ENCODE measurements around the gene C17orf67.

Gene C17orf67, protein sequence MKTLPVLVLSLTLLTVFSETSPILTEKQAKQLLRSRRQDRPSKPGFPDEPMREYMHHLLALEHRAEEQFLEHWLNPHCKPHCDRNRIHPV

DNA sequence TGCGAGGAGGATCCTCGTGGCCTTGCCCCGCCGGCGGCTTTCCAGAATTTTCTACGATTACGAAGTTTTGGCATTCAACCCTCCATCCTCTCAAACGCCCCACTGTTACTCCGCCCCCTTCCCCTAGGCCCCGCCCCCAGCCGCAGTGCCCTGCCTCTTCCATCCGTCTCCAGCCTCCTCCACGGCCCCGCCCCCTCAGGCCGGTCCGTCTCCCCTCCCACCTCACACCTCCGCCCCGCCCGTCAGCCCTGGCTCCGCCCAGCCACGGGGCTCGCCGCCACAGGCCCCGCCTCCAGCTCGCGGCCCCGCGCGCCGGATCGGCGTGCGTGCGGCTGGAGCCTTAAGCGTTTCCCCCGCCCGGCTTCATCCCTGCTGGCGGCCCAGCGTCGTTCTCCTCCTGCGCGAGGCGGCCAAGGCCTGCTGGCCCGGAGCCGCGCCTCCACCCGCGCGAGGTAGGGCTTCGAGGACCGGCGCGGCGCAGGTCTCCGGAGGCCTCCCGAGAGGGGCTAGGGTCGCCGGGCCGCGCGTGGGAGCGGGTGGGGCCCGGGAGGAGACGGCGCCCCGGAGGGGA lies at the start of gene C17orf67, which contains the start of gene DGKE:
TSS of gene C17orf67 (minus strand) at position 112 of the 571 bp plus-strand sequence. CDS start 18,110 bp downstream, outside the sequence.
TSS of gene DGKE (plus strand) at position 343 of the 571 bp plus-strand sequence. CDS start 645 bp downstream, outside the sequence.
- H3K27ac ChIP-seq = peak within 1 kb of the TSS; percentile 65
- TF ChIP-seq ZFX (IDR thresholded peaks at IDR 0.05; ENCODE audit: borderline replicate concordance) = no peak
- TF ChIP-seq, protein P1, sequence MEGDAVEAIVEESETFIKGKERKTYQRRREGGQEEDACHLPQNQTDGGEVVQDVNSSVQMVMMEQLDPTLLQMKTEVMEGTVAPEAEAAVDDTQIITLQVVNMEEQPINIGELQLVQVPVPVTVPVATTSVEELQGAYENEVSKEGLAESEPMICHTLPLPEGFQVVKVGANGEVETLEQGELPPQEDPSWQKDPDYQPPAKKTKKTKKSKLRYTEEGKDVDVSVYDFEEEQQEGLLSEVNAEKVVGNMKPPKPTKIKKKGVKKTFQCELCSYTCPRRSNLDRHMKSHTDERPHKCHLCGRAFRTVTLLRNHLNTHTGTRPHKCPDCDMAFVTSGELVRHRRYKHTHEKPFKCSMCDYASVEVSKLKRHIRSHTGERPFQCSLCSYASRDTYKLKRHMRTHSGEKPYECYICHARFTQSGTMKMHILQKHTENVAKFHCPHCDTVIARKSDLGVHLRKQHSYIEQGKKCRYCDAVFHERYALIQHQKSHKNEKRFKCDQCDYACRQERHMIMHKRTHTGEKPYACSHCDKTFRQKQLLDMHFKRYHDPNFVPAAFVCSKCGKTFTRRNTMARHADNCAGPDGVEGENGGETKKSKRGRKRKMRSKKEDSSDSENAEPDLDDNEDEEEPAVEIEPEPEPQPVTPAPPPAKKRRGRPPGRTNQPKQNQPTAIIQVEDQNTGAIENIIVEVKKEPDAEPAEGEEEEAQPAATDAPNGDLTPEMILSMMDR (IDR thresholded peaks at IDR 0.05) = no peak

DNA sequence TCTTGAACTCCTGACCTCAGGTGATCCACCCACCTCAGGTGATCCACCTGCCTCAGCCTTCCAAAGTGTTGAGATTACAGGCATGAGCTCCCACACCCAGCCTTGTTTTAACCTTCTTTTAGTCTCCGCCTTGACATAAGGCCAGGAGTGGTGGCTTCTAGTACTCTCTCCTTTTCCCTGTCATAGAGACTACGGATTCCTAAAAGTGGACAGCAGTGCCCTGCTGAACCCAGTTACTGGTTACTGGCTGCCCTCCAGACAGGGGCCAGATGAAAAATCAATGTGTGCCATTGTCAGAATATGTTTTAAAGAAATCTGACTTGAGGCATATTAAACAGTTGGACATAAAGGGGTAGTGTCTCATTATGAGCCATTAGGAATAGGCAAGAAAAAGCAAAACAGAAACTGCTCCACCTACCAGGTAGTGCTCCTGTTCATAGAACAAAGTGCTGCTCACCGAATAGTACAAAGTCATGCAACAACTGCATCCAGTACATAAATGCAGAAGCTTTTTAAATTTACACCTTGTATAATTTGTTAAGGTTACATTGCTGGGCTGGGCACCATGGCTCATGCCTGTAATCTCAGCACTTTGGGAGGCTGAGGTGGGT lies 48.1 kb upstream of the C17orf67 start:
- TF ChIP-seq ZFX (IDR thresholded peaks at IDR 0.05; ENCODE audit: borderline replicate concordance) = no peak
- TF ChIP-seq, protein P1 (IDR thresholded peaks at IDR 0.05) = no peak
- no peak overlapping the region for H3K27ac ChIP-seq

DNA sequence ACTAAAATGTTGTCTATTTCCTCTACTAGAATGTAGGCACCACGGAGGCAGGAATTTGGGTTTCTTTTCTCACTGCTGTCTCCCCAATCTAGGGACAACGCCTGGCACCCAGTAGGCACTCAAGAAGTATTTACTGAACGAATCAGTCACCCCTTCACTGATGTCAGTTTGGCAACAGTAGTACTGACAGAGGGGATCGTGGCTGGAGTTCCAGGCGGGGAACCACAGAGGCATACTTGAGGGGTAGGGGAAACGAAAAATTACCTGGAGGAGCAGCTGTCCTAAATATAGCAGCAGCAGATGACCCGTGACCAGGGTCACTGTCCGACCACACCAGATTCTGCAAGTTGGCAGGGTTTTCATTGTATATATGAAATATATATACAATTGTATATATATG lies 46.9 kb upstream of the C17orf67 start:
- no peak overlapping the region for H3K27ac ChIP-seq
- TF ChIP-seq, protein P1 (IDR thresholded peaks at IDR 0.05) = no peak
- no peak for TF ChIP-seq ZFX (IDR thresholded peaks at IDR 0.05; ENCODE audit: borderline replicate concordance)

DNA sequence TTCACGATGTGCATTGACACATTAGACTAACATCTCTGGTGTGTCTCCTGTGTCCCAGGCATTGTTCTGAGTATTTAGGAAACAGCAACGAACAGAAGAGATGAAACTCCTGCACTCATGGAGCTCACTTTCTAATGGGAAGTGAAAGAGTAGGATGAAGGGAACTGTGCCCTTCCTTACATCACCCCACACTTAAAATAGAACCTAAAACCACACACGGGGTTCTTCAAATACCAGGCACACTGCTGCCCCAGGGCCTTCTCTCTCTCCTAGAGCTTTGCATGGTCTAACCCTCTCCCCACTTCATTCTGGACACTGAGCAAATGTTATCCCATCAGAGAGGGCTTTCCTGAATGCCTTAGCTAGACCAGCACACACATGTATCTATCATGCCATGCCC lies 46.4 kb upstream of the C17orf67 start:
- TF ChIP-seq, protein P1 (IDR thresholded peaks at IDR 0.05) = no peak
- no peak for TF ChIP-seq ZFX (IDR thresholded peaks at IDR 0.05; ENCODE audit: borderline replicate concordance)
- H3K27ac ChIP-seq = no peak overlapping the region

DNA sequence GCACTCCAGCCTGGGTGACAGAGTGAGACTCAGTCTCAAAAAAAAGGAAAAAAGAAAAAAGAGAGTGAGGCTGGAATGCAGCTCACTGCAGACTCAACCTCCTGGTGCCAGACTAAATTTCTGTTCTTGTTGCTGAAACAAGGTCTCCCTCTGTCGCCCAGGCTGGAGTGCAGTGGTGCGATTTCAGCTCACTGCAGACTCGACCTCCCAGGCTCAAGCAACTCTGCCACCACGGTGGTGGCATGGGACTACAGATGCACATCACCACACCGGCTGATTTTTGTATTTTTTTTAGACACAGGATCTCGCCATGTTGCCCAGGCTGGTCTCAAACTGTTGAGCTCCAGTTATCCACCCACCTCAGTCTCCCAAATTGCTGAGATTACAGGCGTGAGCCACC lies 45.6 kb upstream of the C17orf67 start:
- H3K27ac ChIP-seq = no peak overlapping the region
- TF ChIP-seq, protein P1 (IDR thresholded peaks at IDR 0.05) = no peak
- TF ChIP-seq ZFX (IDR thresholded peaks at IDR 0.05; ENCODE audit: borderline replicate concordance) = no peak

DNA sequence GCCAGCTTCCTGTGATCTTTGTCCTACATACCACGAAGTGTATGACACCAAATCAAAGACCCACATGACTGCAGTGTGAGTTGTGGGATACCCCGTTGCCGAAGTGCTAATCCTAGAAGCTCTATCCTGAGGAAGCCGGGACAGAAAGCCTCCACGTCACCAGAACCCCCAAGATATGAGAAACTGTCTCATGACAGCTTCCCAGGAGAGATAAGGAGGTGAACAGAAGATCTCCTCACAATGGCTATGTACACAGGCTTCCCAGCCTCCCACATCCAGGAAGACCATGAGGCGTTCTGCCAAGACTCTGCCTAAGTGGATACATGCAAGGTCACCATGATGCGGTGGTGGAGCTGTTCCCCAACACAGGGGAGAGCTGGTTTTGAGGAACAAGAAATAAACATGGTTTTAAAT lies 43.1 kb upstream of the C17orf67 start:
- H3K27ac ChIP-seq = no peak overlapping the region
- no peak for TF ChIP-seq ZFX (IDR thresholded peaks at IDR 0.05; ENCODE audit: borderline replicate concordance)
- TF ChIP-seq, protein P1 (IDR thresholded peaks at IDR 0.05) = no peak

DNA sequence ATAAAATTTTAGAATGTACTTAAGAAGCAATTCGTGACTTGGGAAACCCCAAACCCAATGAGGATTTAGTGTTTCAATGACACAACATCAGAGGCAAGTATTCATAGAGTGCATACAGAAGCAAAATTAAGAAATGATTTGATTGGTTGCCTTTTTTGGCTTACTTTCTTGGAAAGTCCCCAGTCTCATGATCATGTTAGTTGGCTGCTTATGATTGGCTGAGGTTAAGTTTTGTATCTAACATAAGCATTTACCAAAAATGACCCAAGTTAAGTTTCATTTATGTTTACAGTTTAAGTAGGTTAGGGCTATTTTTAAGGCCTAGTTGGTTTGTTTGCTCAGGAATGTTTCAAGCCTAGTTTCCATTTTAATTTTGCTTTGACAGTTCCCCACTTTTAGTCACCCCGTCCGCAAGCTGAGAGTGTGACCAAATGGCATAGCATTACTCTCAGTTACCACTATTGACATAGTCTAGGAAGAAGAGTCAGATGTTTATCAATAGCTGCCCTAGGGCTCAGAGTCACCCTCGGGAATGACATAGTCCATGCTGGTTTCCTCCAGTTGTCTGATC lies 36.4 kb upstream of the C17orf67 start:
- H3K27ac ChIP-seq = no peak overlapping the region
- TF ChIP-seq ZFX (IDR thresholded peaks at IDR 0.05; ENCODE audit: borderline replicate concordance) = no peak
- TF ChIP-seq, protein P1 (IDR thresholded peaks at IDR 0.05) = no peak

Measured in 22Rv1 (cell line).